Loucy (cell line): ENCODE data around the gene SH3BP5.
"Not testable (repeated sequence)": the region's sequence is repeated elsewhere in the genome, so short reads cannot be mapped to it uniquely, and the experiment has no call there.

Experiments used
- H2AFZ ChIP-seq: fragments of 200-600 bp; sonication (generic); 2 replicates; pipeline ENCODE4 v1.6.0; 2016; ENCODE audit warnings: antibody characterized with exemption, mild to moderate bottlenecking, low read length, moderate library complexity
- H3F3A ChIP-seq: fragments of 200-600 bp; 2 replicates; pipeline ENCODE4 v1.6.0; 2016; ENCODE audit warnings: antibody characterized with exemption, low read depth, mild to moderate bottlenecking
- H3K27me3 ChIP-seq: fragments of 200-600 bp; sonication (generic); 2 replicates; pipeline ENCODE4 v1.6.1; 2014; ENCODE audit warnings: low read length, mild to moderate bottlenecking; ENCODE audit not compliant: insufficient read depth, poor library complexity, severe bottlenecking
- H3K36me3 ChIP-seq: fragments of 200-600 bp; sonication (generic); 2 replicates; pipeline ENCODE4 v1.6.1; 2016; ENCODE audit warnings: low read length; ENCODE audit not compliant: insufficient read depth
- H3K4me1 ChIP-seq: fragments of 200-600 bp; sonication (generic); 2 replicates; pipeline ENCODE4 v1.5.1; 2014; ENCODE audit warnings: low read length, mild to moderate bottlenecking; ENCODE audit not compliant: insufficient read depth, poor library complexity, severe bottlenecking
- H3K4me2 ChIP-seq: fragments of 200-600 bp; sonication (generic); 2 replicates; pipeline ENCODE4 v1.6.0; 2014; ENCODE audit warnings: antibody characterized with exemption, low read length, low read depth, mild to moderate bottlenecking; ENCODE audit not compliant: poor library complexity, severe bottlenecking
- H3K4me3 ChIP-seq: fragments of 200-600 bp; sonication (generic); 2 replicates; pipeline ENCODE4 v1.5.1; 2014; ENCODE audit warnings: low read length, mild to moderate bottlenecking, mixed read lengths; ENCODE audit not compliant: poor library complexity, severe bottlenecking
- H3K79me2 ChIP-seq: fragments of 200-600 bp; sonication (generic); 2 replicates; pipeline ENCODE4 v1.6.1; 2014; ENCODE audit warnings: low read length; ENCODE audit not compliant: insufficient read depth
- H3K9ac ChIP-seq: fragments of 200-600 bp; sonication (generic); 2 replicates; pipeline ENCODE4 v1.6.0; 2014; ENCODE audit warnings: mild to moderate bottlenecking, low read depth, low read length, moderate library complexity; ENCODE audit not compliant: poor library complexity, severe bottlenecking
- H3K9me2 ChIP-seq: fragments of 200-600 bp; sonication (generic); replicated peaks from 2 replicates; pipeline ENCODE4 v1.6.1; 2016; ENCODE audit warnings: low read depth, low read length, mixed read lengths
- H3K9me3 ChIP-seq: fragments of 200-600 bp; sonication (generic); 2 replicates; pipeline ENCODE4 v1.6.1; 2014; ENCODE audit warnings: mild to moderate bottlenecking, antibody characterized with exemption, low read length, low read depth; ENCODE audit not compliant: insufficient read depth
- H4K20me1 ChIP-seq: fragments of 200-600 bp; sonication (generic); 2 replicates; pipeline ENCODE4 v1.6.0; 2014; ENCODE audit warnings: antibody characterized with exemption, low read length, mild to moderate bottlenecking; ENCODE audit not compliant: insufficient read depth, poor library complexity, severe bottlenecking
- CTCF ChIP-seq: fragments of 200-600 bp; sonication (generic); conservative IDR thresholded peaks from 2 replicates; pipeline ENCODE4 v1.5.1; 2014; ENCODE audit warnings: mild to moderate bottlenecking, antibody characterized with exemption, low read length
- EZH2phosphoT487 ChIP-seq: fragments of 200-600 bp; IDR thresholded peaks from 2 replicates; pipeline ENCODE4 v1.6.1; 2018; ENCODE audit warnings: antibody characterized with exemption, mild to moderate bottlenecking, moderate library complexity, borderline replicate concordance

SH3BP5 gene

GRCh38 chr3:15368561-15369135 is 36.3 kb upstream of the SH3BP5 start:
- H3K4me3 ChIP-seq, result no peak overlapping the region
- no peaks in the 10 kb centered on the region for H3F3A ChIP-seq
- no peak overlapping the region for H2AFZ ChIP-seq
- H3K4me2 ChIP-seq, result no peak overlapping the region
- peaks cover 6% of the 10 kb centered on the region for H3K4me1 ChIP-seq
- H3K9me2 ChIP-seq, result no peaks in the 10 kb centered on the region
- H4K20me1 ChIP-seq, result no peaks in the 10 kb centered on the region
- H3K9ac ChIP-seq, result no peak overlapping the region
- H3K27me3 ChIP-seq, result no peaks in the 10 kb centered on the region
- H3K79me2 ChIP-seq, result no peaks in the 10 kb centered on the region
- H3K9me3 ChIP-seq, result no peaks in the 10 kb centered on the region
- H3K36me3 ChIP-seq, result no peaks in the 10 kb centered on the region
- no peak for TF ChIP-seq EZH2phosphoT487
- TF ChIP-seq CTCF, result no peak

- Histone ChIP-seq H3K4me2 (no peak overlapping the region), H3K27me3 (no peaks in the 10 kb centered on the region), H3K9me2 (no peaks in the 10 kb centered on the region), H3K4me3 (no peak overlapping the region), H3K36me3 (no peaks in the 10 kb centered on the region), H3K4me1 (peaks cover 6% of the 10 kb centered on the region), H3K9ac (no peak overlapping the region), H4K20me1 (no peaks in the 10 kb centered on the region), H2AFZ (no peak overlapping the region), H3K9me3 (no peaks in the 10 kb centered on the region), H3F3A (no peaks in the 10 kb centered on the region), H3K79me2 (no peaks in the 10 kb centered on the region)
- TF ChIP-seq EZH2phosphoT487 (no peak), CTCF (no peak)
These were observed 34.7 kb upstream of the SH3BP5 start for GRCh38 chr3:15367059-15367458.

GRCh38 chr3:15364078-15364477 is 31.7 kb upstream of the SH3BP5 start:
- H3K79me2 ChIP-seq, H3K27me3 ChIP-seq, H3K9me2 ChIP-seq, H3K9ac ChIP-seq, H3K9me3 ChIP-seq, H3K4me2 ChIP-seq, H4K20me1 ChIP-seq, H3F3A ChIP-seq, H2AFZ ChIP-seq, H3K4me3 ChIP-seq, H3K36me3 ChIP-seq: not testable (repeated sequence)
- H3K4me1 ChIP-seq, result peaks cover 13% of the 10 kb centered on the region

- no peaks in the 10 kb centered on the region for H3K27me3 ChIP-seq
- no peak overlapping the region for H3K9ac ChIP-seq
- H3K4me2 ChIP-seq, result no peak overlapping the region
- H3K9me3 ChIP-seq, result no peaks in the 10 kb centered on the region
- no peaks in the 10 kb centered on the region for H3F3A ChIP-seq
- H4K20me1 ChIP-seq, result no peaks in the 10 kb centered on the region
- no peaks in the 10 kb centered on the region for H3K79me2 ChIP-seq
- TF ChIP-seq EZH2phosphoT487 (no peak), CTCF (no peak)
- H3K36me3 ChIP-seq, result no peaks in the 10 kb centered on the region
- H2AFZ ChIP-seq, result no peak overlapping the region
- H3K9me2 ChIP-seq, result no peaks in the 10 kb centered on the region
- H3K4me1 ChIP-seq, result peaks cover 8% of the 10 kb centered on the region
- H3K4me3 ChIP-seq, result no peak overlapping the region
These were observed 29.3 kb upstream of the SH3BP5 start for GRCh38 chr3:15361494-15362214.
